AG09309 (cell line): ENCODE data around the gene NKG7.

Experiments
- DNase-seq: peaks from one replicate; pipeline ENCODE4 v3.0.0-alpha.2; 2010; ENCODE audit warnings: low read depth
- H3K4me3 ChIP-seq: 2 replicates; pipeline ENCODE4 v1.5.1; 2011; ENCODE audit warnings: mild to moderate bottlenecking, low read depth, low read length, moderate library complexity; ENCODE audit not compliant: control insufficient read depth
- CTCF ChIP-seq: IDR thresholded peaks from 2 replicates; pipeline ENCODE4 v1.5.1; 2011; ENCODE audit warnings: mild to moderate bottlenecking, low read depth, low read length, inconsistent platforms; ENCODE audit not compliant: insufficient read depth, control insufficient read depth; ENCODE audit errors: missing control alignments

NKG7 gene

DNA sequence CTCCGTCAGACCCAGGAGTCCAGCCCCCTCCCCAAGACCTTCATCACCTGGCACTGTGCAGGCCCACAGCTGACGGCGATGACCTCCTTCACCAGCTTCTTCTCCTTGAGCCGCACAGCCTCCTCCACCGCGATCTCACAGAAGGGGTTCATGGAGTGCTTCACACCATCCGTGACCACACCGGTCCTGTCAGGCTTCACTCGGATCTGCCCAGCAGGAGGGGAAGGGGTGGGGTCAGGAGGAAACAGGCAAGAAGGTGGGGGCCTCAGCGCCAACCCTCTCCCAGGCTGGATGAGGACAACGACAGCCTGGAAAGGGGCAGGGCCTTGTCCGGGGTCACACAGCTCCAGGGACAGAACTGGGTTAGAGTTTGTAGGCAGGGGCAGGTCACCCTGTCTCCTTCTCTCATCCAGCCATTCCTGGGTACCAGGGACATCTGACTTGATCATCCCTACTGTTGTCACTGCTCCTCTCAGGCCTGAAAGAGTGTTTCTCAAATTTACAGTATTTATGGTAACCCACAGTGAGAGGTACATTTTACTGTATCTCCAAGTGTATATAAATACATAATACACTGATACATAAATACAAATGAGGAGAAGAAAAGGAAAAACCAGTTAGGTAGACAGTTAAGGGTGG is 18.2 kb downstream of the NKG7 start:
- H3K4me3 ChIP-seq = no peak overlapping the region
- no peak for TF ChIP-seq CTCF
- no peak for DNase-seq

GRCh38 chr19:51352783-51353360 is 19.6 kb downstream of the NKG7 start:
- TF ChIP-seq CTCF = no peak

GRCh38 chr19:51351266-51351990 is 21.0 kb downstream of the NKG7 start:
- no peak for DNase-seq
- no peak overlapping the region for H3K4me3 ChIP-seq
- no peak for TF ChIP-seq CTCF

More at GRCh38 chr19:51352783-51353360, 19.6 kb downstream of the NKG7 start:
- H3K4me3 ChIP-seq = no peak overlapping the region
- no peak for DNase-seq

DNA sequence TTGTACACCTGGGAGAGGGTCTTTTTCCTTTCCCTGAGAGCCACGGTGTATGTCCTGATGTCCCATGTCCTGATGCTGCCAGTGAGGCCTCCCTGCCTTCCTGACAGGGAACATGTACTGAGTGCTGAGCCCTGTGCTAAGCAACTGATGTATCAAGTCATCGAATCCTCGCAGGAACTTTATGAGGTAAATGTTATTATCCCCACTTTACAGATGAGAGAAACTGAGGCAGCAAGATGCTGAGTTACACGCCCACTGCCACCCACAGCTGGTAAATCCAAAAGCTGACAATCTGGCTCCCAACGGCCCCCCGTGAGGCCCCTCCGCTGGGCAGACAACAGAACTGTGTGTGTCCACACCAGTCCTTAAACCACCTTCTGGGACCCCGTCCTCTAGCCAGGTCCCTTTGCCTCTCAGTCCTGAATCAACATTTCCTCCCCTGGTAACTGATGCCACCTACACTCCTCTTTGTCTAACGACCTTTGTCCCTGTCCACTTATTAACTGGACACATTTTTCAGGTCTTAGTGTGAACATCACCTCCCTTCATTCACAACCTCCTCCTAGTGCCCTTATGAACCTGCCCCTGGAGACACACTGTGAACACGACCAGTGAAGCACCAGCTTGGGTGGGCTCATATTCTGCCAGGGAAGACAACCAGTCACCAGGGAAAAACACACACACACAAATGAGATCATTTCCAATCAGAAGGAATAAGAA is 25.1 kb downstream of the NKG7 start:
- H3K4me3 ChIP-seq = no peak overlapping the region
- DNase-seq = no peak
- no peak for TF ChIP-seq CTCF

DNA sequence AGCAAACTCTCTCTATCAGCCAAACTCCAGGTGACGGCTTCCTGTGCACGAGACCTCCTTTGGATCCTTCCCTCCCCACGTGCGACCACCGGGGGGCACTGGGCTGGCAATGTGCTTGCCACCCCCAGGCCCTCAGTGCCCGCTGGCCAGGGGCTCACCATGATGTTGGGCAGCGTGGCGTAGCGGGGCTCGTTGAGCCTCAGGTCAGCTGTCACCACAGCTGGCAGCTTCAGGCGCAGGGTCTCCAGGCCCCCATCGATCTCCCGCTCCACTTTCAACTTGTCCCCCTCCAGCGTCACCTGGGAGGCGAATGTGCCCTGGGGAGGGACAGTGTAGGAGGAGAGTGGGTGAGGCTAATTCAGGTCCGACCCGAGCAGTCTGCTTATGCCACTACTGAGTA is 25.7 kb downstream of the NKG7 start:
- TF ChIP-seq CTCF = no peak
- no peak for DNase-seq
- H3K4me3 ChIP-seq = no peak overlapping the region

DNA sequence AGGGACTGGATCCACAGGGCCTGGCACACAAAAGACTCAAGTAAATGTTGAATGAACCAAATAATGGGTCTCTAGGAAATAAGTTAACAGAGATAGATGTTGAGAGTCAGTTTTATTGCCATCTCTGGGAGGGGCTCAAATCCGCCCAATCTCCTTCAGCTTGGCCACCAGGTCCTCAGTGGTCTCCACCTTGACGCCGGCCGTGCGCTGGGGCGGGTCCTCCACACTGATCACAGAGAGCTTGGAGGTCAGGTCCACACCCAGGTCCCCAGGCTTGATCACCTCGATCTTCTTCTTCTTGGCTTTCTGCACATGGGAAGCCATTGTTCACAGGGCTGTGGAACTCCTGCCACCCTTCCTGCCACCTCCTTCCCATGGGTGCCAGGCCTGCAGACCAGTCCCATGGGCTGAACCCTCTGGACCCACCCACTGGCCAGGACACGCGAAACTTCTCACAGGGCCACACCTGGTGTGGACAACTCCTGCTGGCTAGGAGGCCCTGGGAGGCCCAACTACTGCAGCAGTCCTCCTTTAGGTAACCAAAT is 27.3 kb downstream of the NKG7 start:
- no peak for TF ChIP-seq CTCF

More for the DNA sequence above, 27.3 kb downstream of the NKG7 start:
- no peak for DNase-seq
- H3K4me3 ChIP-seq = no peak overlapping the region
